Neural crest cell (in vitro differentiated cells): ENCODE measurements around the gene ATG5. TPM values are rescaled to one million over a fixed set of nuclear protein-coding genes. Genes with fewer than 3 reads are reported as not detected.

Experiments used
- DNase-seq: peaks from one replicate; pipeline ENCODE4 v3.0.0; 2021; ENCODE audit warnings: low read depth, mixed read lengths, low spot score
- H3K27ac Mint-ChIP-seq: one replicate; pipeline ENCODE4 v1.8.0; 2021; ENCODE audit warnings: mild to moderate bottlenecking, mixed read lengths; ENCODE audit not compliant: unreplicated experiment
- H3K27me3 Mint-ChIP-seq: 2 replicates; pipeline ENCODE4 v1.8.0; 2021; ENCODE audit warnings: low read depth, mild to moderate bottlenecking, mixed read lengths
- H3K36me3 Mint-ChIP-seq: 2 replicates; pipeline ENCODE4 v1.8.0; 2021; ENCODE audit warnings: low read depth, mild to moderate bottlenecking, mixed read lengths
- H3K4me1 Mint-ChIP-seq: 2 replicates; pipeline ENCODE4 v1.8.0; 2021; ENCODE audit warnings: mixed read lengths
- H3K4me3 Mint-ChIP-seq: one replicate; pipeline ENCODE4 v1.8.0; 2021; ENCODE audit warnings: mild to moderate bottlenecking, mixed read lengths
- H3K9me3 Mint-ChIP-seq: 2 replicates; pipeline ENCODE4 v1.8.0; 2021; ENCODE audit warnings: mixed read lengths
- CTCF ChIP-seq: fragments of 200-600 bp; sonication (generic); conservative IDR thresholded peaks from 2 replicates; pipeline ENCODE4 v1.5.0; 2021; ENCODE audit warnings: antibody characterized with exemption, mild to moderate bottlenecking
- total RNA-seq: library from RNA; stranded (reverse); gene quantifications from 2 replicates; pipeline ENCODE4 v1.2.1, GENCODE V29; 2021

Gene ATG5
- total RNA-seq, 1 donor from 2014 or later = 22.5 TPM

GRCh38 chr6:106135911-106136571, 189.5 kb downstream of the ATG5 start:
- Mint-ChIP-seq H3K9me3 (no peaks in the 10 kb centered on the region), H3K27me3 (no peaks in the 10 kb centered on the region), H3K27ac (no peak overlapping the region), H3K36me3 (no peaks in the 10 kb centered on the region), H3K4me1 (no peaks in the 10 kb centered on the region), H3K4me3 (no peak overlapping the region)
- DNase-seq = no peak
- TF ChIP-seq CTCF = no peak

- no peaks in the 10 kb centered on the region for H3K36me3 Mint-ChIP-seq
- H3K4me1 Mint-ChIP-seq = no peaks in the 10 kb centered on the region
- no peak for DNase-seq
- H3K27ac Mint-ChIP-seq = no peak overlapping the region
- H3K27me3 Mint-ChIP-seq = no peaks in the 10 kb centered on the region
- no peaks in the 10 kb centered on the region for H3K9me3 Mint-ChIP-seq
- TF ChIP-seq CTCF = no peak
- no peak overlapping the region for H3K4me3 Mint-ChIP-seq
These were observed 190.5 kb downstream of the ATG5 start for GRCh38 chr6:106134906-106135634.

Other genes with a start within 250 kb of the ATG5 start
- 1.2 and 1.7 TPM in 2 replicates for gene PRDM1, start 239.4 kb downstream of the ATG5 start, total RNA-seq
- gene CRYBG1, start 35.0 kb upstream of the ATG5 start, total RNA-seq = 0.07 TPM in 1 of 2 replicates, not detected in the other